Measurements from ENCODE around the gene TADA3.

DNA sequence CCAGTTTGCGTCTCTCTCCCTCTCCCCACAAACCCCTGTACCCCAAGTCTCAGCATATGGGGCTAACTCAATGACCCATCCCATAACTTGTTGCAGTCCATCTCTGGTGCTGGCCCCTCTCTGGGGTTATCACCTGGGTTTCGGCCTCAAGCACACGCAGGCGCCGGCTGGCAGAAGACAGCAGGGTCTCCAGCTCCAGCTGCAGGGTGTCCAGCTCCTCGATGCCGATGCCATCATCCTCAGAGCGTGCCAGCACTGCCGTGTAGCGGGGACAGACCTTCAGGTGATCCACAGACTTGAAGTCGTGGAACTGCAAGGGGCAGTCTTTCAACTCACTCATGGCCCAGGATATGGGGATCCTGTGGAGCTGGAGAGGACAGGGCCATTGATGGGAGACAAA lies 1.1 kb downstream of the TADA3 start:
- TF ChIP-seq, protein P1, sequence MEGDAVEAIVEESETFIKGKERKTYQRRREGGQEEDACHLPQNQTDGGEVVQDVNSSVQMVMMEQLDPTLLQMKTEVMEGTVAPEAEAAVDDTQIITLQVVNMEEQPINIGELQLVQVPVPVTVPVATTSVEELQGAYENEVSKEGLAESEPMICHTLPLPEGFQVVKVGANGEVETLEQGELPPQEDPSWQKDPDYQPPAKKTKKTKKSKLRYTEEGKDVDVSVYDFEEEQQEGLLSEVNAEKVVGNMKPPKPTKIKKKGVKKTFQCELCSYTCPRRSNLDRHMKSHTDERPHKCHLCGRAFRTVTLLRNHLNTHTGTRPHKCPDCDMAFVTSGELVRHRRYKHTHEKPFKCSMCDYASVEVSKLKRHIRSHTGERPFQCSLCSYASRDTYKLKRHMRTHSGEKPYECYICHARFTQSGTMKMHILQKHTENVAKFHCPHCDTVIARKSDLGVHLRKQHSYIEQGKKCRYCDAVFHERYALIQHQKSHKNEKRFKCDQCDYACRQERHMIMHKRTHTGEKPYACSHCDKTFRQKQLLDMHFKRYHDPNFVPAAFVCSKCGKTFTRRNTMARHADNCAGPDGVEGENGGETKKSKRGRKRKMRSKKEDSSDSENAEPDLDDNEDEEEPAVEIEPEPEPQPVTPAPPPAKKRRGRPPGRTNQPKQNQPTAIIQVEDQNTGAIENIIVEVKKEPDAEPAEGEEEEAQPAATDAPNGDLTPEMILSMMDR (IDR thresholded peaks at IDR 0.05): no peak
- no peak for TF ChIP-seq POLR2A (IDR thresholded peaks at IDR 0.05)

Data from Peyer's patch (tissue), 4 donors.